Fibroblast of the aortic adventitia (primary cell): ENCODE data around the gene BHLHE23. TPM values are rescaled to one million over a fixed set of nuclear protein-coding genes. Genes with fewer than 3 reads are reported as not detected.

Experiments used
- DNase-seq: peaks from one replicate; pipeline ENCODE4 v3.0.0-alpha.2; 2010; ENCODE audit warnings: low read depth
- H3K4me3 ChIP-seq: 2 replicates; pipeline ENCODE4 v1.5.1; 2011; ENCODE audit warnings: low read depth, mild to moderate bottlenecking, control low read depth, low read length, moderate library complexity
- total RNA-seq: library from RNA; depleted of rRNA; stranded (reverse); fragments of >200 nt; gene quantifications from 2 replicates; pipeline ENCODE4 v1.2.3, GENCODE V29; 2012; ENCODE audit warnings: low replicate concordance
- TF ChIP-seq, protein P1 (sequence below): IDR thresholded peaks from 2 replicates; pipeline ENCODE4 v1.5.1; 2011; ENCODE audit warnings: mild to moderate bottlenecking, low read length, control low read depth, inconsistent platforms; ENCODE audit not compliant: insufficient read depth

The BHLHE23 gene
- total RNA-seq, 1 donor: not detected

DNA sequence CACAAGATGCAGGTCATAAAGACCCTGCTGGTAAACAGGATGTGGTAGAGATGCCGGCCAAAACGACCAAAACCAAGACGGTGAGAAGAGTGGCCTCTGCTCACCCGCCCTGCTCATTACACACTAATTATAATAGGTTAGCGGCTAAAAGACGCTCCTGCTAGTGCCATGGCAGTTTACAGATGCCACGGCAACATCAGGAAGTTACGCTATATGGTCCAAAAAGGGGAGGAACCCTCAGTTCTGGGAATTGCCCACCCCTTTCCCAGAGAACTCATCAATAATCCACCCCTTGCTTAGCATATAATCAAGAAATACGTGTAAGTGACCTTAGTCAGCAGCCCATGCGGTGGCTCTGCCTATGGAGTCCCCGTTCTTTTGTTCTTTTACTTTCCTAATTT lies 17.6 kb downstream of the BHLHE23 start:
- TF ChIP-seq, protein P1, sequence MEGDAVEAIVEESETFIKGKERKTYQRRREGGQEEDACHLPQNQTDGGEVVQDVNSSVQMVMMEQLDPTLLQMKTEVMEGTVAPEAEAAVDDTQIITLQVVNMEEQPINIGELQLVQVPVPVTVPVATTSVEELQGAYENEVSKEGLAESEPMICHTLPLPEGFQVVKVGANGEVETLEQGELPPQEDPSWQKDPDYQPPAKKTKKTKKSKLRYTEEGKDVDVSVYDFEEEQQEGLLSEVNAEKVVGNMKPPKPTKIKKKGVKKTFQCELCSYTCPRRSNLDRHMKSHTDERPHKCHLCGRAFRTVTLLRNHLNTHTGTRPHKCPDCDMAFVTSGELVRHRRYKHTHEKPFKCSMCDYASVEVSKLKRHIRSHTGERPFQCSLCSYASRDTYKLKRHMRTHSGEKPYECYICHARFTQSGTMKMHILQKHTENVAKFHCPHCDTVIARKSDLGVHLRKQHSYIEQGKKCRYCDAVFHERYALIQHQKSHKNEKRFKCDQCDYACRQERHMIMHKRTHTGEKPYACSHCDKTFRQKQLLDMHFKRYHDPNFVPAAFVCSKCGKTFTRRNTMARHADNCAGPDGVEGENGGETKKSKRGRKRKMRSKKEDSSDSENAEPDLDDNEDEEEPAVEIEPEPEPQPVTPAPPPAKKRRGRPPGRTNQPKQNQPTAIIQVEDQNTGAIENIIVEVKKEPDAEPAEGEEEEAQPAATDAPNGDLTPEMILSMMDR: no peak
- DNase-seq: no peak
- H3K4me3 ChIP-seq: no peak overlapping the region

DNA sequence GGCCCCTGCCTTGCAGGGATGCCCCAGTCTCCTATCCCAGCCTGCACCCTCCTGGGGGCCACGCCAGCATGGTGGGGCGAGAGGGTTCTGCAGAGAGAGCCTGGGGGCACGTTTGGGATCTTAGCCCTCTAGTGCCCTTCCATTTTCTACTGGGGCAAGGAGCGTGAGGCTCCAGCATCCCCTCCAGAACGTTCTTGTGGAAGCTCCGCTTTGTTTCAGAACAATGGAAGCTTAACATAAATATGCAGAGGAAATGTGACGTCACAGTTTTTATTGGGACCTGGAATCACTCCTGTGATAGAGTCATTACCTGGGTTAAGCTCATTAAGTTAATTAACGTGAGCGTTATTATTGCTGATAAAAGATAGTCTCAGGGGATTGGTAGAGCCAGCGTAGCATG lies 19.6 kb downstream of the BHLHE23 start:
- TF ChIP-seq, protein P1: no peak
- no peak for DNase-seq

DNA sequence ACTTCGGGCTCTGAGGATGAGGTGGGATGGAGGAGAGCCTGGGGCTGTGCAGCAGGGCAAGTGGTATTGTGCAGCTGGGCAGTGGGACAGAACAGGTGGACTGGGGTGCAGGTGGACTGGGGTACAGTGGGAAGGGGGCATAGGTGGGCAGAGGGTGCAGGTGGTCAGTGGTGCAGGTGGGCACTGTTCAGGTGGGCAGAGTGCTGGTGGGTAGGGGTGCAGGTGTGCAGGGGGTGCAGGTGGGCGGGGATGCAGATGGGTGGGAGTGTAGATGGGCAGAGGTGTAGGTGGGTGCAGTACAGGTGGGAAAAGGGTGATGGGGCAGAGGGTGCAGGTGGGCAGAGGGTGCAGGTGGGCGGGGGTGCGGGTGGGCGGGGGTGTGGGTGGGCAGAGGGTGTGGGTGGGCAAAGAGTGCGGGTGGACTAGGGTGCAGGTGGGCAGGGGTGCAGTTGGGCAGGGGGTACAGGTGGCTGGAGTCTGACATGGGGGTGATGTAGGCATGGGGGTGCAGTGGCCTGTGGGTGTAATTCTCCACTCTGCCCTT lies 20.4 kb downstream of the BHLHE23 start:
- H3K4me3 ChIP-seq: no peak overlapping the region
- no peak for DNase-seq
- TF ChIP-seq, protein P1: no peak

More for the DNA sequence above, 19.6 kb downstream of the BHLHE23 start:
- no peak overlapping the region for H3K4me3 ChIP-seq

DNA sequence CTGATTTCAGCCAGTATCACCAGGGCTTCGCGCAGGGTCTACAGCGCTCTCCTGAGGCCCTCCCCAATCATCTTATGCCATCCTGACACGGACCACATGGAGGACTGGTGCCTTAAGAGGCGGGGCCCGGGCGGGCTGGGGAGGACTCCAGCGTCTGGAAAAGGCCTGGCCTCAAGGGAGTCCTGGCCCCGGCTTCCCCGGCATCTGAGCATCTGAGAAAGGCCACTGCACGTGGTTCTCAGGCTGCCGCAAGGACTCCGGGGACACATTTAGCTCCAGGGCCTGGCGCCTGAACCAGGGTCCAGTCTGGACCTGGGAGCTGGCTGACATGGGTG lies 21.4 kb downstream of the BHLHE23 start:
- TF ChIP-seq, protein P1: no peak
- no peak for DNase-seq
- no peak overlapping the region for H3K4me3 ChIP-seq

DNA sequence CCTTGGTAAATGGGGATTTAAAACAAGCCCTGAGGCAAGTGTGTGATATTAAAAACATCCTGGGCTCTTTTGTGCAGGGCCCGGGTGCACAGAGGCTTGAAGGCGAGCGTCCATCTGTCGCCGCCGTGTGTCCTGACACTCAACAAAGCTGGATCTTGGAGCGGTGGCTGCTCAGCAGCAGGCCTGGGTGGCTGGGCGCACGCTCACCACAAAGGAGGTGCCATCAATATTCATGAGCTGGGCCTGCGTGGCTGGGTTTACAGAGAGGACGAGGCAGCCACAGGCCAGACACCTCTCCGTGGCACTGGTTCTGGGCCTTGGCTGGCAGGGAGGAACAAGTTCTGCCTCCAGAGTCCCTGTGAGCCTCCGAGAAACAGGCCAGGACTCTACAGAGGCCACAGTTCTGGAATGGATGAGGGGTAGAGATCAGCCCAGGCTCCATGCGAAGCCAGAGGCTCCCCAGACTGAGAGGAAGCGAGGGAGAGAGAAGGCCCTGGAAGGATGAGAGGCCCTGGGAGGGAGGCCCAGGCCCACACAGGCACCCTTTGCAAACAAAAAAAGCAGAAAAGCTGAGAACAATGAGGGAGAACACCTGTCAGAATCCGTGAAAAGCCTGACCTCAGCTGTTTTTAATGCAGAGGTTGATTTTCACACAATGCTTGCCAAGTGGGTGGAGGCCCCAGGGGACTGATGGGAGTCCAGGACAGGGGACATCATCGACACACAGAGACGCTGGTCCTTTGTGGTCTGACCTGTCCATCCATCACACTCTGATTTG lies 21.9 kb downstream of the BHLHE23 start:
- TF ChIP-seq, protein P1: no peak
- no peak for DNase-seq
- H3K4me3 ChIP-seq: no peak overlapping the region

DNA sequence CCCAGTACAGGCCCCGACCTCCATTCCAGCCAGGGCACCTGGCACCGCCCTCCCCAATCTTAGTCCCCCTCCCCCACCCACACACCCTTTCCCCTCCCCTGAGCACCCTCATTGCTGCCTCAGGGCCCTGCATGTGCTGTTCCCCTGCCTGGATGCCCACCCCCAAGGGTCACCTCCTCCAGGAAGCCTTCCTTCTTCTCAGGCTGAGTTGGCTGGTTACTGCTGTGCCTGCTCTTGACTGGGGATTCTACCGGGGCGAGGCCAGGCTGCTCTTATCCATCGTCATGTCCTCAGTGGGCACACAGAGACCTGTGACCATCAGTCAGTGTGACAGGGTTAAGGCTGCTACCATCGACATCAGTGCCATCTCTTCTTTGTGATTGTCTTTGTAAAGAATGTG lies 23.6 kb downstream of the BHLHE23 start:
- no peak overlapping the region for H3K4me3 ChIP-seq
- TF ChIP-seq, protein P1: no peak
- no peak for DNase-seq
